Hepatocyte (in vitro differentiated cells): ENCODE data around the gene TLCD4. TPM values are rescaled to one million over a fixed set of nuclear protein-coding genes. Genes with fewer than 3 reads are reported as not detected.

Source experiments
- DNase-seq: peaks from one replicate; pipeline ENCODE4 v3.0.0-alpha.2; 2016; ENCODE audit warnings: low spot score
- H2AFZ ChIP-seq: fragments of 200-600 bp; sonication (generic); 2 replicates; pipeline ENCODE4 v1.6.0; 2016; ENCODE audit warnings: antibody characterized with exemption, mild to moderate bottlenecking
- H3K27ac ChIP-seq: fragments of 200-600 bp; sonication (generic); 2 replicates; pipeline ENCODE4 v1.5.1; 2016; ENCODE audit warnings: mild to moderate bottlenecking
- H3K27me3 ChIP-seq: fragments of 200-600 bp; sonication (generic); 2 replicates; pipeline ENCODE4 v1.6.1; 2016
- H3K36me3 ChIP-seq: fragments of 200-600 bp; sonication (generic); replicated peaks from 2 replicates; pipeline ENCODE4 v1.5.1; 2016; ENCODE audit warnings: low read depth; ENCODE audit not compliant: insufficient read depth
- H3K4me1 ChIP-seq: fragments of 200-600 bp; sonication (generic); 2 replicates; pipeline ENCODE4 v1.5.1; 2016; ENCODE audit warnings: mild to moderate bottlenecking, moderate library complexity; ENCODE audit not compliant: insufficient read depth
- H3K4me2 ChIP-seq: fragments of 200-600 bp; sonication (generic); 2 replicates; pipeline ENCODE4 v1.6.0; 2016
- H3K4me3 ChIP-seq: fragments of 200-600 bp; sonication (generic); 2 replicates; pipeline ENCODE4 v1.5.1; 2016; ENCODE audit warnings: mild to moderate bottlenecking
- H3K79me2 ChIP-seq: fragments of 200-600 bp; sonication (generic); 2 replicates; pipeline ENCODE4 v1.6.0; 2017; ENCODE audit warnings: mild to moderate bottlenecking
- H3K9me2 ChIP-seq: fragments of 200-600 bp; sonication (generic); replicated peaks from 2 replicates; pipeline ENCODE4 v1.6.0; 2017; ENCODE audit warnings: mild to moderate bottlenecking; ENCODE audit not compliant: insufficient read depth
- H3K9me3 ChIP-seq: fragments of 200-600 bp; sonication (generic); 2 replicates; pipeline ENCODE4 v1.5.1; 2016; ENCODE audit warnings: low read depth, mild to moderate bottlenecking
- H4K20me1 ChIP-seq: fragments of 200-600 bp; sonication (generic); 2 replicates; pipeline ENCODE4 v1.6.0; 2016; ENCODE audit warnings: mild to moderate bottlenecking; ENCODE audit not compliant: insufficient read depth, poor library complexity, severe bottlenecking
- CTCF ChIP-seq: fragments of 200-600 bp; sonication (generic); IDR thresholded peaks from 2 replicates; pipeline ENCODE4 v1.5.1; 2016; ENCODE audit warnings: antibody characterized with exemption, mild to moderate bottlenecking; ENCODE audit not compliant: poor library complexity
- EZH2 ChIP-seq: fragments of 200-600 bp; sonication (generic); IDR thresholded peaks from 2 replicates; pipeline ENCODE4 v1.6.1; 2016; ENCODE audit warnings: antibody characterized with exemption, mild to moderate bottlenecking, borderline replicate concordance
- EZH2phosphoT487 ChIP-seq: fragments of 200-600 bp; sonication (generic); IDR thresholded peaks from one replicate; pipeline ENCODE4 v1.6.1; 2018; ENCODE audit warnings: antibody characterized with exemption, mild to moderate bottlenecking, low read depth, moderate library complexity; ENCODE audit not compliant: unreplicated experiment, severe bottlenecking
- WGBS: methylation state at CpG from one replicate; pipeline ENCODE4 v1.1.6; 2016; ENCODE audit warnings: low lambda C conversion rate; ENCODE audit errors: missing lambda C conversion rate; 5-methylcytosine and 5-hydroxymethylcytosine counted together
- polyA plus RNA-seq: library from polyadenylated mRNA; unstranded; fragments of >200 nt; fragmentation: Nextera tagmentation; extraction: Ambion mirVana; gene quantifications from 2 replicates; pipeline ENCODE4 v1.2.1, GENCODE V29; 2016
- total RNA-seq: library from RNA; depleted of rRNA; stranded (reverse); fragments of >200 nt; gene quantifications from 2 replicates; pipeline ENCODE4 v1.2.3, GENCODE V29; 2014

TLCD4 gene
- total and polyA plus RNA-seq, 2 experiments from 2014 or later: 12.2 to 31.5 TPM

GRCh38 chr1:95072532-95073419 lies 44.4 kb upstream of the TLCD4 start, which contains the start of gene ALG14:
ALG14 (minus strand) TSS chr1:95072951; CDS start chr1:95072898, 53 bp downstream.
- H3K27ac ChIP-seq: peak within 1 kb of the TSS; percentile 96
- peak; percentile 96 for DNase-seq
- no peaks in the 10 kb centered on the region for H3K9me3 ChIP-seq
- WGBS: under 1% methylated on average over 53 of the region's 53 CpGs
- TF ChIP-seq CTCF (no peak), EZH2 (no peak), EZH2phosphoT487 (no peak)
- H3K27me3 ChIP-seq: no peaks in the 10 kb centered on the region
- no peaks in the 10 kb centered on the region for H4K20me1 ChIP-seq
- peaks cover 3% of the 10 kb centered on the region for H3K79me2 ChIP-seq
- peak within 1 kb of the TSS; percentile 97 for H2AFZ ChIP-seq
- H3K9me2 ChIP-seq: no peaks in the 10 kb centered on the region
- peaks cover 10% of the 10 kb centered on the region for H3K4me1 ChIP-seq
- H3K4me3 ChIP-seq: peak within 1 kb of the TSS; percentile 77
- H3K4me2 ChIP-seq: peak within 1 kb of the TSS; percentile 81
- H3K36me3 ChIP-seq: no peaks in the 10 kb centered on the region

- no peaks in the 10 kb centered on the region for H3K9me3 ChIP-seq
- H3K9me2 ChIP-seq: no peaks in the 10 kb centered on the region
- H3K27me3 ChIP-seq: no peaks in the 10 kb centered on the region
- peaks cover 3% of the 10 kb centered on the region for H3K79me2 ChIP-seq
- H2AFZ ChIP-seq: peak overlapping the region; percentile 97
- H3K4me1 ChIP-seq: peaks cover 10% of the 10 kb centered on the region
- peak overlapping the region; percentile 96 for H3K27ac ChIP-seq
- no peaks in the 10 kb centered on the region for H3K36me3 ChIP-seq
- peak overlapping the region; percentile 77 for H3K4me3 ChIP-seq
- no peaks in the 10 kb centered on the region for H4K20me1 ChIP-seq
- peak overlapping the region; percentile 80 for H3K4me2 ChIP-seq
- no peak for DNase-seq
- TF ChIP-seq CTCF (no peak), EZH2 (no peak), EZH2phosphoT487 (no peak)
- WGBS: 28% methylated on average over 3 of the region's 3 CpGs
Measured at GRCh38 chr1:95073446-95073845, 43.7 kb upstream of the TLCD4 start.

GRCh38 chr1:95076034-95076433 lies 41.1 kb upstream of the TLCD4 start:
- Histone ChIP-seq H2AFZ (no peak overlapping the region), H3K36me3 (no peaks in the 10 kb centered on the region), H4K20me1 (no peaks in the 10 kb centered on the region), H3K9me3 (no peaks in the 10 kb centered on the region), H3K9me2 (no peaks in the 10 kb centered on the region), H3K4me2 (no peak overlapping the region), H3K27ac (no peak overlapping the region), H3K4me1 (peaks cover 5% of the 10 kb centered on the region), H3K79me2 (peaks cover 3% of the 10 kb centered on the region), H3K4me3 (no peak overlapping the region), H3K27me3 (no peaks in the 10 kb centered on the region)
- DNase-seq: no peak
- no peak for TF ChIP-seq CTCF
- no peak for TF ChIP-seq EZH2phosphoT487
- no peak for TF ChIP-seq EZH2
